Measurements from ENCODE around the gene HPS4.

- TF ChIP-seq GABPA (IDR thresholded peaks at IDR 0.05 in 1 of 2, conservative IDR thresholded peaks at IDR 0.05 in 1 of 2): no peak
- TF ChIP-seq CTCF (IDR thresholded peaks at IDR 0.05; ENCODE audit: low read depth, low read length, missing input control): no peak
- no peak for TF ChIP-seq FOXA1 (IDR thresholded peaks at IDR 0.05)
- TF ChIP-seq ATF3 (IDR thresholded peaks at IDR 0.05): no peak
- TF ChIP-seq REST (IDR thresholded peaks at IDR 0.05): no peak
- TF ChIP-seq TAF1 (conservative IDR thresholded peaks at IDR 0.05): no peak
- no peak for TF ChIP-seq YY1 (IDR thresholded peaks at IDR 0.05)
- TF ChIP-seq SP1 (IDR thresholded peaks at IDR 0.05): no peak
- no peak for TF ChIP-seq RAD21 (IDR thresholded peaks at IDR 0.05)
- TF ChIP-seq HNF4A (conservative IDR thresholded peaks at IDR 0.05): no peak
These were observed 1.4 kb downstream of the HPS4 start for GRCh38 chr22:26482161-26482560.
